HG02943 (cell line): ENCODE measurements around the gene ZSCAN22.

Source experiments
- ATAC-seq: cut with Tn5 transposase; IDR thresholded peaks from one replicate; pipeline ENCODE4 v1.9.1; 2021; ENCODE audit warnings: mild to moderate bottlenecking, low read depth, moderate library complexity; ENCODE audit not compliant: unreplicated experiment

ZSCAN22 gene

DNA sequence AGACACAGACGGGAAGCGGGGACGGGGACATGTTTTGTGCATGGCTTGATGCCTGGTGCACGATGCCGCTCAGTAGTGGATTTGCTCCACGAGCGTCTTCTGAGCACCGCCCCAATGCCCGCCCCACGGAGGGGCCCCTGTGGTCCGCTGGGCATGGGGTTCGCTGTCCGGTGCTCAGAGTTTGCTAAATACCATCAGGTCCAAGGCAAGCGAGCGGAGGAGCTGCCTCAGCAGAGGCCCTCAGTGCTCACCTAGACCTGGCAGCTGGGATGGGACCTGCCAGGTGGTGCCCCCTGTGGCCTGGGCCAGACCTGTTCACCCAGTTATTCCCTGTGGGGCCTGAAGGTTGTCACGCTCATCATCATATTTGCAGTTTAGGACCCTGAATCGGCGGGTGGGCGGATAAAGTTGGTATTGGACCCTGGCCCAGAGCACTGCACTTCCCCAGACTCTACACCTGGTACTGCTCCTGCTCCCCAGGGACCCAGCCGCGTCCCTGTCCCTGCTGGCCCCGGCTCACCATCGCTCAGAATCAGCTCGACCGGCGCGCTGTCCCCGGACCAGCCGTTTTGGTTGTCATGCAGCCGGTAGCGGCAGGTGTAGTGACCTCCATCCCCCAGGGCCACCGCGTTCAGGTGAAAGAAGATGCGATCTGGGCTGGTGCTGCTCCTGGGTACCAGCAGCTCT lies 24.2 kb downstream of the ZSCAN22 start:
- ATAC-seq: no peak

DNA sequence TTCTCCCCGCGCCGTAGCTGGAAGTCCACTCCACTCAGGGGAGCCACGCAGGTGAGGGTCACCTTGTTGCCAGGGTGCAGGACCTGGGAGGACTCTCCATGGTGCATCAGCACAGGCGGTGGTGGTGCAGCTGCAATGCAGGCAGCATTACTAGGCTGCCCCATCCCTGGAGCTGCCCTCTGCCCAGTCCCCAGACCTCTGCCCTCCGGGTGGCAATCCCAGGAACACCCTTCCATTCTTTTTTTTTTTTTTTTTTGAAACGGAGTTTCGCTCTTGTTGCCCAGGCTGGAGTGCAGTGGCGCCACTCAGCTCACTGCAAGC lies 24.7 kb downstream of the ZSCAN22 start:
- no peak for ATAC-seq

DNA sequence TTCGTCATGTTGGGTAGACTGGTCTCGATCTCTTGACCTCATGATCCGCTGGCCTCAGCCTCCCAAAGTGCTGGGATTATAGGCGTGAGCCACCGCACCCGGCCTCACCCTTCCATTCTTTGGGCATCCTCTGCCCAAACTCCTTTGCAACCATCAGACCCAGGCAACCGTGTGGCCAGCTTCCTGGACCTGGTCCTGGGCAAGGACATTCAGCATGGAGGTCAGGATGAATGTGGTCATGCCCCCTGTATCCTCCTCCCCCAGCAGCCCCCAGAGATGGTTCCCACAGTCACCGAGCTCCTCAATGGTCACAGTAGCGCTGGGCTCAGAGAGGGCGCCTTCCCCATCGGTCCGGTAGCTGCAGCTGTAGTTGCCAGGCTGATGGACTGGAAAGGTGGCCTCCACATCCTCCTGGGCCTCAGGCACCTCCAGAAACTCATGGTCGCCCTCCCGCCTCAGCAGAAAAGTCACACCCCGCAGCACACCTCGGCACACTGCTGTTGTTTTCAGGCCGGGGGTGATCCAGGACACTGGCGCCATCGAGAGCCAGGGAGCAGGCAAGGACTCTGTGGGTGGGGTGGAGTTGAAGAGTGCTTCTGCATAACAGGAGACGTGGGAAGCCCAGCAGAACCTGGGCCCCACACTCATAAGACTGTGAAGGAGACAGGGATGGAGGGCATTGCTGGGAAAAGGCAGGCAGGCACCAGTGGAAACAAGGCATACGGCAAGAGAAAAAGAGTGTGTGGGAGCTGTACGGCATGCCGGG lies 25.4 kb downstream of the ZSCAN22 start:
- no peak for ATAC-seq

DNA sequence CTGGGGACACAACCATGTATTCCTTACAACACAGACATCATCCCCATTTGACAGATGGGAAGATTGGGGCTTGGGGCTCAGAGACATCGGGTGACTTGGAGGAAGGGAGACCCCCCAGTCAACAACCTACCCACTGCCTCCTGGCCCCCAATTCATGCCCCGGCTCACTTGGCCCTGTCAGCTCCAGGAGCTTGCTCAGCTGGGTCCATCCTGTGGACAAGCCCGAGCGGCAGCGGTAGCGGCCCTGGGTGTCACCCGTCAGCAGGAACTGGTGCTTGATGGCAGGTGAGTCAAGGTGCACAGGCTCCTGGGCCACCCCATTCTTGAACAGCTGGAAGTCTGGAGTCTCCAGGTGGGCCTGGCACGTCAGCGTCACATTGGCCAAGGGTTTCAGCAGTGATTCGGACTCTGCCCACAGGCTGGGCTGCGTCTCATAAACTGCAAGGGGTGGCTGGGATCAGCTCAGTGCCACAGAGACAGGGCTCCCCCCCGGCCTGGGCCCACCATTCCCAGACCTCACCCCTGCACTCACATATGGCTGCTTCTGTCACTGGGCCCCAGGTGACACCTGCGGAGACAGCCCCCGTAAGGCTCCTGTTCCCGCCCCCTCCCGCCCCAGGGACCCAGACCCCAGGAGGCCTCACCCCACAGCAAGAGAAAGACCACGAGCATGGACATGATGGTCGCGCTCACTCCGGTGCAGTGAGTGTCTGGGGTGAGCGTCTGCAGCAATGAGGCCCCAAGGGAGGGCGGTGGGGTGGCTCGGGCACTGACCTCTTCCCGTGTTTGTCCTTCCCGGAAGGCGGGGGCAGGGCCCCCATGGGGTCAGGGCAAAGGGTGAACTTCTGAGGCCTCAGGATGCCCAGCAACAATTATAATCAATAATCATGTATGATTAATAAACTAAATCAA lies 26.2 kb downstream of the ZSCAN22 start, which contains the start of gene A1BG:
TSS of gene A1BG (minus strand) at position 733 of the 912 bp plus-strand sequence. CDS start at position 678, 55 bp downstream.
- no peak for ATAC-seq

DNA sequence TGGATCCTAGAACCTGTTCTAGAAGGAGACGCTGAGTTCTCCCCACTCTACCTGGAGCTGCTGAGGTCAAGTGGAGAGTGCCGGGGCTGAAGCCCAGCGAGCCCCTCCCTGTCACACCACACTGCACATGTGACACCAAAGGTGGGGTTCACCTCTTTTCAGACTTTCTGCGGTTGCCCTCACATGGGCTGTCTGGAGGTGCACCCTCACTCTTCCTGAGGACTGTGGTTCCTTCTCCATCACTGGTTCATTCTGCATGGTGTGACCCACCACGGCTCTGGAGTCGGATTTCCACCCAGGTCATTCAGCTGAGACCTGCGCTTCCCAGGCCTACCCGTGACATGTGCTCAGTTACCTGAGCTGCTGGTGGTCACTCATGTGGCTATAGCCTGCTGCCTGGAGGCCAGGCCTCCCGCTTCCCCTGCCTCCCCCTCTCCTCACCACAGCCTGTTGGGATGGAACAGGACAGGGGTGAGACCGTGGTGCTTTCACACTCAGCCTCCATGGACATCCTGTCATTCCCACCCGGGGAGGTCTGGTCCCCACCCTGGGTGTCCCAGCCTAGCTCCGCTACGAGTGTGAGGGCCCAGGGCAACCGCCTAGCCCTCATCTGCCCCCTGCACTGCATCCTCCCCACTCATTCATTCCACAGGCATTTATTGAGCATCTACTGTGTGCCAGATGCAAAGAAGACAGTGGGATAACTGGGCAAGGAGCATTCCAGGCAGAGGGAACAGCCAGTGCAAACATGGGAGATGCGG lies 27.1 kb downstream of the ZSCAN22 start:
- no peak for ATAC-seq

DNA sequence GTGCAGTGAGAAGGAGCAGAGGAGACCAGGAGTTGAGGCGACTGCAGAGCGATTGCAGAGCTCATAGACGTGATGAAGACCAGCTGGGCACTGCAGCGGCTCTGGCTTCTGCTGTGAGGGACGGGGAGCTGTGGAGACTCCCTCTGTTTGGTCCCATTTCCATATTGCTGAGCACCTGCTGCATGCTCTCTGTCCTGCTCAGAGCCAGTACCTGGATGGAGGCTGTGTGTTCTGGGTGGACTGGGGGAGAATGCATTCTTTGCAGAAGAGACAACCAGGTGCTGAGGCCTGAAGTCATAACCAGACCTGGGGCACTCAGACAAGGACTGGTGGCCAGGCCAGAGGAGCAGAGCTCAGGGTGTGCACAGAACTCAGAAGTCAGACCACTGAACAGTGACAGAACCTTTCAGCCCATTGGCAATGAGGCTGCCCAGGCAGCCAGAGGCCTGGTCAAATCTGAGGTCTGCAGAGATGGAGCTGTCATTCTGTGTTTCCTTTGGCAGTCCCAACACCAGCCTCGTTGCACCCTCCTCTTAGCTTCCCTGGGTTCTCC lies 27.8 kb downstream of the ZSCAN22 start:
- no peak for ATAC-seq

DNA sequence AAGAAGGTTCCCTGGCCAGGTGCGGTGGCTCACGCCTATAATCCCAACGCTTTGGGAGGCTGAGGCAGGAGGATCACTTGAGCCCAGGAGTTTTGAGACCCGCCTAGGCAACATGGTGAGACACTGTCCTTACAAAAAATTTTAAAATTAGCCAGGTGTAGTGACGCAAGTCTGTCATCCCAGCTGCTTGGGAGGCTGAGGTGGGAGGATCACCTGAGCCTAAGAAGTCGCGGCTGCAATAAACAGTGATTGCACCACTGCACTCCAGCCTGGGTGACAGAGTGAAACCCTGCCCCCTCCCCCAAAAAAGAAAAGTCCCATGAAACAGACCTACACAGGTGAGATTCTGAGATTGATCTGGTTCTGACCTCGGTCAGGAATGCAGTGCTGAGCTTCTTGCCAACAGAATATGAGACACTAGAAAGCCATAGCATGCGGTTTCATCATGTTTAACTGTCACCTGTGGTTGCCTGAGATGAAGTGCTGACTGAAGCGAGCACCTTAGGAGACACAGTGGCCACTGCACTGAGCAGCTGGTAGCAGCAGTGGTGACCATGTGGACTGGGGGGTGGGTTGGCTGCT lies 28.5 kb downstream of the ZSCAN22 start:
- no peak for ATAC-seq

DNA sequence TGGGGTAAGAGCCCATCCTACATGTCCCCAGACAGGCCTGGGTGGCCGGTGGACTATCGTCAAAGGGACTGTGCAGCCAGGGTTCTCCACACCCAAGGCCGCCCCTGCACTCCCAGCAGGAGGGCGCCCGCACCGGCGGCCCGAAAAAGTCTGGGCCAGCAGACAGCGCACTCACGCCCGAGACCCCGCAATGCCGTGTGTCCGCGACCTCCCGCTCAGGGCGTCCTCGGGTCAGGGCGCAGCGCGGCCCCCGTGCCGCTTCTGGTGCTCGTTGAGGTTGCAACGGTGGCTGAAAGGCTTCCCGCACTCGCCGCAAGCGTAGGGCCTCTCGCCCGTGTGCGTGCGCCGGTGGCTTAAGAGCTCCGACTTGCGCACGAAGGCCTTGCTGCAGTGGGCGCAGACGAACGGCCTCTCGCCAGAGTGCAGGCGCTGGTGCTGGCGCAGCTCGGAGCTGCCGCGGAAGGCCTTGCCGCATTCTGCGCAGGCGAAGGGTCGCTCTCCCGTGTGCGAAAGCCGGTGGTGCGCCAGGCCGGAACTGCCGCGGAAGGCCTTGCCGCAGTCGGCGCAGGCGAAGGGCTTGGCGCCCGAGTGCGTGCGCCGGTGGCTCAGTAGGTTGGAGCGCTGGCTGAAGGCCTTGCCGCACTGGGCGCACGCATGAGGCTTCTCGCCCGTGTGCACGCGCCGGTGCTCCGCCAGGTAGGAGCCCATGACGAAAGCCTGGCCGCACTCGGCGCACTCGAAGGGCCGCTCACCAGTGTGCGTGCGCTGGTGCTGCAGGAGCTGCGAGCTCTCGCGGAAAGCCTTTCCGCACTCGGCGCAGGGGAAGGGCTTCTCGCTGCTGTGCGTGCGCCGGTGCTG lies 29.3 kb downstream of the ZSCAN22 start:
- no peak for ATAC-seq

DNA sequence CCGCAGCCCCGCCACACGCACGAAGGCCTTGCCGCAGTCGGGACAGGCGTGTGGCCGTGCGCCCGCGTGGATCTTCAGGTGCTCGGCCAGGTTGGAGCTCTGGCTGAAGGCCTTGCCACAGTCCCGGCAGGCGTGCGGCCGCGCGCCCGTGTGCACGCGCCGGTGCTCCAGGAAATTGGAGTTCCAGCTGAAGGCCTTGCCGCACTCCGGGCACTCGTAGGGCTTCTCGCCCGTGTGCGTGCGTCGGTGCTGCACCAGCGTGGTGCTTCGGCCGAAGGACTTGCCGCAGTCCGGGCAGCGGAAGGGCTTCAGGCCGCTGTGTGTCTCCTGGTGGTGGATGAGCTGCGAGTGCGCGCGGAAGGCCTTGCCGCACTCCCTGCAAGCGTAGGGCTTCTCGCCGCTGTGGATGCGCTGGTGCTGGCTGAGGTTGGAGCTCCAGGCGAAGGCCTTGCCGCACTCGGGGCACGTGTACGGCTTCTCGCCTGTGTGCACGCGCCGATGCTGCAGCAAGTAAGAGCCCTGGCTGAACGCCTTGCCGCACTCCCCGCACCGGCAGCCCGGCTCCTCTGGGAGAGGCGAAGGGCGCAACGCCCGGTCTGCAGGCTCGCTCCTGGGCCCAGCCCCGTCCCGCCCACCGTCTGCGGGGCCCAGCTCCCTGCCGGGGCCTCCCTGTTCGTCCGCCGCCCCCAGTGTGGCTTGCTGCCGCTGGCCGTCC lies 30.1 kb downstream of the ZSCAN22 start:
- no peak for ATAC-seq

DNA sequence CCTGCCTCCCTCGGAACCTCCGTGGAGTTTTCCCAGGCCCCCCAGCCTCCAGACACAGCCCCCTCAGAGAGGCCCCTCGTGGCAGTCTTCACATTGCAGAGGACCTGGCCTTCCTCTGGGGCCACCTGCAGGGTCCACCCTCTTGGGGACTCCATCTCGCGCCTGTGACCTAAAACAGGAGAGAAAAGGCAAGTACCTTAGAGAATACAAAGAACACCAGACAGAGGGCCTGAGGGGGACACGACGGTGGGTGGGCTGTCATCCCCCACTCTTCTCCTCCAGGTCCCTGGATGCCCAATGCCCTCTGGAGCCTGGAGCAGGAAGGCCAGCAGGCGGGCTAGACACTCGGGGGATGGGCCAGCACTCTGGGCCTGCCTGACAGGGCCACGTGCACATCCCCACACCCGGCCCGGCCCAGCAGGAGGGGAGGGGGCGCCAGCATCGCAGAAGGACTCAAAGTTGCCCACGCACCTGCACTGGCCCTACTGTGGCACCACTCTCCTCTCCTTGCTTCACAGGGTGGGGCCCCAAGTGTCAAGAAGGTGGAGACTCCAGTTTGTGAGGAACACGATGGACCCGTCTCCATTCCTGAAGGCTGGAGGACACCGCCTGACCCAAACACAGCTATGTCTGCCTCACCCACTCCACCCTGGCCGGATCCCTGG lies 30.8 kb downstream of the ZSCAN22 start:
- ATAC-seq: no peak

DNA sequence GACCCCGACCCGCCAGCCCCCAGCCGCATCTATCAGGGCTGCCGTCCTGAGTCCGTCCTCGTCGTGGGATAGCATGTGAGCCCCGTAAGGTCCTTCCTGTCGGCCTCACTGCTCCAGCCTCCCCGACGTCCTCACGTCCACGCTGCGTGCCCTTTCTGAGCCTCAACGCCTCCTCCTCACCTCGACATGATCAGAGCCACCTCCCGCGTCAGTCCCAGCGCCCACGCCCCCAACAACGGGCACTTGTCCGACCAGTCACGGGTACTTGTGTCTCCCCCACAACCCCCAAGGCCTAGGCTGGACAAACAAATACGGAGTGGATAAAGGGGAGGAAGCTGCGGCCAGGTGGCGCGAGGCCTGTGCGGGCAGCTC lies 35.1 kb downstream of the ZSCAN22 start:
- ATAC-seq: peak; percentile 14

DNA sequence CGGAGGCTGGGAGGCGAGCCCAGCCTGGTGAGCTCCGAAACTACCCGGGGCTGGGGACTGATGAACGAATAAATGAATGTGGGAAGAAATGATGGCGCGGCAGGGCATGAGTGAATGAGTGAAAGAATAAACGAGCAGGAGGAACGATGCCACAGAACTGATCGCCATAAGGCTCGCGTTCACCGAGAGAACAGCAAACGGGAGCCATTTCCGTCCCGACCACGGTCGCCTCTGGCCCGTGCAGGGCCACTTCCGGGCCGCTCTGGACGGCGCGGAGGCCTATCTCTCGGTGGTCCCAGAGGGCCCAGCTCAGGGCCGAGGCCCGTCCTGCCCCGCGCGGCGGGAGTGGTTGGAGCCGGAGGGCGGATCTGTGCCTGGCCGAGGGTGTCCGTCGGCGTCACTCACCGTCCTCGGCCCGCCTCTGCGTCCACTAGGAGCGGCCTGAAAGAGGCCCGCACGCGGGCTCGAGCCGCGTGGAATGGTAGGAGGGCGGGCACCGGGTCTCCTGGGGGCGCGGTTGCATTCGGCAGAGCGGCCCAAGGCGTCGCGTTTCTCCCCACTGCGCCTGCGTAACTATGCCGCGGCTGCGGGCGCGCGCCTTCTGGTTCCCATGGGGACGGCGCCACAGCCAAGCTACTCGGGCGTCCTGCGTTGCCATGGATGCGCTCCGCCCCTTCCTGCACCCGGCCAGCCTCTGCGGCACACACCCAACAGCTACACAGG lies 35.6 kb downstream of the ZSCAN22 start, which contains the start of gene ZNF497:
TSS of gene ZNF497 (minus strand) at position 480 of the 723 bp plus-strand sequence. CDS start 5,116 bp downstream, outside the sequence.
- peak; percentile 85 for ATAC-seq

DNA sequence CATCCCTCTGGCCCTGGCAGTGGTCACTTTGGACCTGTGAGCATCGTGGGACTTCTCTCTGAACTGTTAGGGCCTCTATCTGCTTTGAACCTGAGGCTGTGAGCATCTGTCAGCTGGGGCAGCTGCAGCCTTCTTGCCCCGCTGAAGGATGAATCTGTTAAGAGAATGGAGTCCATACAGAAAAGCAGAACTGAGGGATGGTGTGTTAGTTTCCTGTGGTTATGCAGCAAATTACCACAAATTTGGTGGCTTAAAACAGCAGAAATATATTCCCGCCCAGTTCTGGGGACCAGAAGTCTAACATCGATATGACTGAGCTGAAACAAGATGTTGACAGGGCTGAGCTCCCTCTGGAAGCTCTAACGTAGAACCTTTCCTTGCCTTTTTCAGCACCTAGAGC lies 37.4 kb downstream of the ZSCAN22 start:
- no peak for ATAC-seq

DNA sequence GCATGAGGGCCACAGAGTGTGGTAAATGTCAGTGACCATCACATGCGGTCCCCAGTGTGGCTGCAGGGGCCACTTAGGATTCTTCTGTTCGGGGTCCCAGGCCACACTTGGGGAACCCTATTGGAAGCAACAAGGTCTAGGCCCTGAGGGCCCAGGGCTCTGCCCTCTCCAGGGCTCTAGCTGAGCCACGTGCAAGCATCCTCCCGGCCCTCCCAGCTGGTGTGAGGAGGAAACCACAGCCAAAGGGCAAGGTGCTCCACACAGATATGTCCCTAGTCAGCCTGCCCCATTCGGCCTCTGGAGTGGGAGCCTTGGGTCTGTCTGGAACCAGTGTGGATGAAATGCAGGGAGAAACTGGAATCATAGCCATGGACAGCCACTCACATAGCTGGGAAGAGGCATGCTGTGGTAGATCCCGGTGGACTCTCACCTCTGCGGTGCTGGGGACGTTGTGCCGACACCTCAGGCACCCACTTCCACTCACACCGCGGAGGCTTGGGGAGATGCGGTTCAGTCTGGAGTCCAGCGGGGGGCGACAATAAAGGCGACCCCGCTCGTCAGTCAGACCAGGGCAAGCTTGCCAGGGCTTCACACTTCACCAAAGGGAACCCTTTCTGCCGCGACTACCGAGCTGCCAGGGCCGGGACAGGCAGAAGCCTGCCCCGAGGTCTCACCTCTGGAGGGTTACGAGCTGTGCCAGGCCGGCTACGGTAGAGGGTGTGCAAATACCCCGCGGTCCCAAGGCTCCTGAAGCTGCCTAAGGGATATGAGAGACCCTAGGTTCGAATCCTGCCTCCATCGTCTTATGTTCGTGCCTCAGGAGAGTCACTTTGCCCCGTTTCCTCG lies 40.0 kb downstream of the ZSCAN22 start:
- no peak for ATAC-seq

DNA sequence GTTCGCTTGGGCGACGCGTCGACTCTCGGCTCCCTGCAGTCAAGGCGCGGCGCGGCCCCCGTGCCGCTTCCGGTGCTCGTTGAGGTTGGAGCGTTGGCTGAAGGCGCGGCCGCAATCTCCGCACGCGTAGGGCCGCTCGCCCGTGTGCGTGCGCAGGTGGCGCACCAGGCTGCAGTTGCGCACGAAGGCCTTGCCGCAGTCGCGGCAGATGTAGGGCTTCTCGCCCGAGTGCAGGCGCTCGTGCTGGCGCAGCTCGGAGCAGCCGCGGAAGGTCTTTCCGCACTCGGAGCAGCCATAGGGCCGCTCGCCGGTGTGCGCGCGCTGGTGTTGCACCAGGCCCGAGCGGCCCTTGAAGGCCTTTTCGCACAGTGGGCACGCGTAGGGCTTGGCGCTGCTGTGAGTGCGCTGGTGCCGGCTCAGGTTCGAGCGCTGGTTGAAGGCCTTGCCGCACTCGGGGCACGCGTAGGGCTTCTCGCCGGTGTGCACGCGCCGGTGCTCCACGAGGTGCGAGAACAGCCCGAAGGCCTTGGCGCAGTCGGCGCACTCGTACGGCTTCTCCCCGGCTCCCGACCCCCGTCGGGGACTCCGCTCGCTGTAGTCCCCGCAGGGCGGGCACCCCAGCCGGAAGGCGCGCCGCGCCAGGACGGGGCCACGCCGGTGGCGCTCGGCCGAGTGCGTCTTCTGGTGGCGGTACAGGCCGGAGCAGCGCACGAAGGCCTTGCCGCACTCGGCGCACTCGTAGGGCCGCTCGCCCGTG lies 41.1 kb downstream of the ZSCAN22 start:
- ATAC-seq: no peak
